ENCODE results near the gene PRKACB. TPM values are rescaled to one million over a fixed set of nuclear protein-coding genes. Genes with fewer than 3 reads are reported as not detected.

PRKACB gene
- total RNA-seq, 1 experiment from 2014 or later, result 28.5 TPM

- DNase-seq, result no peak
- Mint-ChIP-seq H3K27me3 (ENCODE audit: unreplicated experiment) (no peaks in the 10 kb centered on the region), H3K36me3 (ENCODE audit: insufficient read depth, unreplicated experiment) (no peaks in the 10 kb centered on the region), H3K4me1 (ENCODE audit: low read depth, unreplicated experiment) (peaks cover 48% of the 10 kb centered on the region), H3K4me3 (ENCODE audit: low read depth, unreplicated experiment) (no peak overlapping the region), H3K27ac (ENCODE audit: unreplicated experiment) (no peak overlapping the region), H3K9me3 (ENCODE audit: low read depth, unreplicated experiment) (no peaks in the 10 kb centered on the region)
- no peak for TF ChIP-seq CTCF (IDR thresholded peaks at IDR 0.05; ENCODE audit: unreplicated experiment)
- intact Hi-C loops (cut with micrococcal nuclease; ENCODE audit: unreplicated experiment), result loop anchor here (10.0 kb wide), 1 partner anchor 86 kb away; no protein-coding TSS in a partner anchor
- CTCF ChIA-PET, result no interaction called here
- BruUV-seq (replicated peaks), result no TSS peak
These were observed 134.8 kb downstream of the PRKACB start for GRCh38 chr1:84278905-84279304.

- Mint-ChIP-seq H3K9me3 (ENCODE audit: low read depth, unreplicated experiment) (no peaks in the 10 kb centered on the region), H3K27me3 (ENCODE audit: unreplicated experiment) (no peaks in the 10 kb centered on the region), H3K36me3 (ENCODE audit: insufficient read depth, unreplicated experiment) (no peaks in the 10 kb centered on the region), H3K27ac (ENCODE audit: unreplicated experiment) (no peak overlapping the region), H3K4me1 (ENCODE audit: low read depth, unreplicated experiment) (peaks cover 57% of the 10 kb centered on the region), H3K4me3 (ENCODE audit: low read depth, unreplicated experiment) (no peak overlapping the region)
- BruUV-seq (replicated peaks), result no TSS peak
- CTCF ChIA-PET, result interaction anchor here (0.5 kb wide), 1 partner anchor 26 kb away, joined by 3 read pairs; no protein-coding TSS in a partner anchor
- no peak for TF ChIP-seq CTCF (IDR thresholded peaks at IDR 0.05; ENCODE audit: unreplicated experiment)
- no peak for DNase-seq
- intact Hi-C loops (cut with micrococcal nuclease; ENCODE audit: unreplicated experiment), result no loop called here
These were observed 136.8 kb downstream of the PRKACB start for GRCh38 chr1:84280912-84281311.

GRCh38 chr1:84282780-84283333 is 138.8 kb downstream of the PRKACB start:
- no peak for TF ChIP-seq CTCF (IDR thresholded peaks at IDR 0.05; ENCODE audit: unreplicated experiment)
- CTCF ChIA-PET, result interaction anchor here (0.5 to 1.1 kb wide), 3 partner anchors 10 to 65 kb away, joined by 3 to 4 read pairs (median 4); no protein-coding TSS in a partner anchor
- Mint-ChIP-seq H3K4me3 (ENCODE audit: low read depth, unreplicated experiment) (no peak overlapping the region), H3K9me3 (ENCODE audit: low read depth, unreplicated experiment) (no peaks in the 10 kb centered on the region), H3K4me1 (ENCODE audit: low read depth, unreplicated experiment) (peaks cover 63% of the 10 kb centered on the region), H3K36me3 (ENCODE audit: insufficient read depth, unreplicated experiment) (no peaks in the 10 kb centered on the region), H3K27ac (ENCODE audit: unreplicated experiment) (no peak overlapping the region), H3K27me3 (ENCODE audit: unreplicated experiment) (no peaks in the 10 kb centered on the region)
- intact Hi-C loops (cut with micrococcal nuclease; ENCODE audit: unreplicated experiment), result no loop called here
- DNase-seq, result no peak
- BruUV-seq (replicated peaks), result no TSS peak

GRCh38 chr1:84283381-84283780 is 139.3 kb downstream of the PRKACB start:
- no peak for TF ChIP-seq CTCF (IDR thresholded peaks at IDR 0.05; ENCODE audit: unreplicated experiment)
- BruUV-seq (replicated peaks), result no TSS peak
- H3K27me3 Mint-ChIP-seq (ENCODE audit: unreplicated experiment), result no peaks in the 10 kb centered on the region
- no peak overlapping the region for H3K27ac Mint-ChIP-seq (ENCODE audit: unreplicated experiment)
- no peaks in the 10 kb centered on the region for H3K9me3 Mint-ChIP-seq (ENCODE audit: low read depth, unreplicated experiment)
- CTCF ChIA-PET, result interaction anchor here (0.6 to 0.9 kb wide), 2 partner anchors 48 to 64 kb away, joined by 4 read pairs; no protein-coding TSS in a partner anchor
- H3K4me3 Mint-ChIP-seq (ENCODE audit: low read depth, unreplicated experiment), result no peak overlapping the region
- peaks cover 57% of the 10 kb centered on the region for H3K4me1 Mint-ChIP-seq (ENCODE audit: low read depth, unreplicated experiment)
- intact Hi-C loops (cut with micrococcal nuclease; ENCODE audit: unreplicated experiment), result no loop called here
- no peaks in the 10 kb centered on the region for H3K36me3 Mint-ChIP-seq (ENCODE audit: insufficient read depth, unreplicated experiment)
- no peak for DNase-seq
